Sigmoid colon (tissue), 7 donors: Measurements from ENCODE around the gene TMUB2. TPM values are rescaled to one million over a fixed set of nuclear protein-coding genes. Genes with fewer than 3 reads are reported as not detected.

Source experiments
- DNase-seq: peaks from one replicate; pipeline ENCODE4 v3.0.0-alpha.2; 2019
- H3K27ac ChIP-seq, 4 donors: fragments of 200-600 bp; sonication (generic); one replicate each; pipeline ENCODE4 v1.5.1; 2016 to 2019; ENCODE audit warnings: mild to moderate bottlenecking in 1 of 4
- H3K27me3 ChIP-seq, 3 donors: fragments of 200-600 bp; sonication (generic); one replicate each; pipeline ENCODE4 v1.5.1; 2019; ENCODE audit warnings: mild to moderate bottlenecking in 1 of 3
- H3K36me3 ChIP-seq, 4 donors: fragments of 200-600 bp; sonication (generic); one replicate each; pipeline ENCODE4 v1.5.1; 2016 to 2019
- H3K4me1 ChIP-seq, 4 donors: fragments of 200-600 bp; sonication (generic); one replicate each; pipeline ENCODE4 v1.5.1; 2017 to 2019
- H3K4me3 ChIP-seq, 4 donors: fragments of 200-600 bp; sonication (generic); one replicate each; pipeline ENCODE4 v1.5.1; 2017 to 2019; ENCODE audit warnings: mild to moderate bottlenecking in 2 of 4, moderate library complexity in 1 of 4
- H3K9me3 ChIP-seq, 4 donors: fragments of 200-600 bp in 3 of 4; sonication (generic) in 3 of 4; one replicate each; pipeline versions ENCODE4 v1.5.1 to v1.6.1; 2013 to 2019
- EP300 ChIP-seq, 4 donors: sonication (generic); formaldehyde crosslinking; IDR thresholded peaks; one replicate each; pipeline ENCODE4 v1.6.1; 2017; ENCODE audit warnings: antibody characterized with exemption in 4 of 4
- POLR2A ChIP-seq, 2 donors: fragments of 450-650 bp; IDR thresholded peaks; one replicate each; pipeline ENCODE4 v1.6.1; 2016; ENCODE audit warnings: antibody characterized with exemption in 2 of 2, mild to moderate bottlenecking in 2 of 2, moderate library complexity in 2 of 2
- POLR2AphosphoS5 ChIP-seq, 4 donors: sonication (generic); formaldehyde crosslinking; IDR thresholded peaks; one replicate each; pipeline ENCODE4 v1.6.1; 2017; ENCODE audit warnings: antibody characterized with exemption in 4 of 4
- WGBS, 2 donors: extraction: QIAGEN DNeasy Blood & Tissue Kit; methylation state at CpG; one replicate each; pipeline ENCODE4 v1.1.7; 2013; 5-methylcytosine and 5-hydroxymethylcytosine counted together
- intact Hi-C: fragments of 100-400 bp; cut with DNase I; formaldehyde crosslinking; loops from one replicate; pipeline ENCODE4 v1.15.1; 2023
- polyA plus RNA-seq, 3 donors: library from polyadenylated mRNA; stranded (reverse); fragments of 200-250 nt; gene quantifications; one replicate each; pipeline ENCODE4 v1.2.3, GENCODE V29; 2013
- total RNA-seq, 4 donors: library from RNA; depleted of rRNA; stranded (reverse); fragments of >200 nt; gene quantifications; one replicate each; pipeline ENCODE4 v1.1.0, GENCODE V29; 2016
- TF ChIP-seq, protein P1 (sequence below), 4 experiments: fragments of 450-650 bp in 3 of 4; fragments of 200-600 bp in 1 of 4; IDR thresholded peaks; one replicate each; pipeline ENCODE4 v1.5.1; 2016 to 2019; ENCODE audit warnings: antibody characterized with exemption in 4 of 4, mild to moderate bottlenecking in 3 of 4, moderate library complexity in 2 of 4
- donor health status: healthy with polysubstance abuse.
- donor health status: Bipolar disorder and iron deficiency.
- donor health status: healthy.

TMUB2 gene
- total and polyA plus RNA-seq, 7 donors = 19.0 to 41.3 (median 28.8) TPM

DNA sequence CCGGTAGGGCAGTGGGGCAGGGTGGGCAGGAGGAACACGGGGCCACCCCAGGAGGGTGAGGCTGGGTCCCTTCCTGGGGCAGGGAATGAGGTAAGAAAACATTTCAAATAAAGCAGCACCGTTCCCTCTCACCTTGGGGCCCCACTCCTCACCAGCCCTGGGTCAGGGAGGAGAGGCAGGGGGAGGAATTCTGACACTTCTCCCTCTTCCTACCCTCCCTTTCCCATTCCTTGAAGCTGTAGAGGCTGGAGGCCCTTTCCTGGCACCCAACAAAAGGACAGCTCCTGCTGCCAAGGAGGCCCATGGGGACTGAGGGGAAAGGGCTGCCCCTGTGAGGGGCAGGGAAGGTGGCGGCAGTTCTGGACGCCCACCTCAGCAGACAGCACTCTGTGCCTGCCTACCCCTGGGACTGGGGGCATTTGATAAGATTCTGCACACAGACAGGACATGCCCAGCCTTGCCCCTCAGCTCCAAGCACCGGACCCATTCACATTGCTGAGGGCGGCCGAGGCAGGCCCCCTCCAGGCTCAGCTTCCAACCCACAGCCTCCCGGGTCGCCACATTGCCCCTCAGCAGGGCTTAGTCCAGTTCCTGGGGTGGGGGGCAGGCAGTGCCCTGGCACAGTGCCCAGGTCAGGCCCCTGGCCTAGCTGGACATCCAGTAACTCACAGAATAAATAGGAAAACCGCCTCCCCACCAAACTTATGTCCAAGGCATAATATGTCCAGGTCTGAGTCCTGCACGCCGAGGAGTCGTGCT is 6.7 kb downstream of the TMUB2 start:
- H3K4me3 ChIP-seq = no peak overlapping the region
- DNase-seq = no peak
- TF ChIP-seq POLR2A (IDR thresholded peaks at IDR 0.05) = no peak
- TF ChIP-seq POLR2AphosphoS5 (IDR thresholded peaks at IDR 0.05) = no peak
- no peak for TF ChIP-seq EP300 (IDR thresholded peaks at IDR 0.05)
- TF ChIP-seq, protein P1, sequence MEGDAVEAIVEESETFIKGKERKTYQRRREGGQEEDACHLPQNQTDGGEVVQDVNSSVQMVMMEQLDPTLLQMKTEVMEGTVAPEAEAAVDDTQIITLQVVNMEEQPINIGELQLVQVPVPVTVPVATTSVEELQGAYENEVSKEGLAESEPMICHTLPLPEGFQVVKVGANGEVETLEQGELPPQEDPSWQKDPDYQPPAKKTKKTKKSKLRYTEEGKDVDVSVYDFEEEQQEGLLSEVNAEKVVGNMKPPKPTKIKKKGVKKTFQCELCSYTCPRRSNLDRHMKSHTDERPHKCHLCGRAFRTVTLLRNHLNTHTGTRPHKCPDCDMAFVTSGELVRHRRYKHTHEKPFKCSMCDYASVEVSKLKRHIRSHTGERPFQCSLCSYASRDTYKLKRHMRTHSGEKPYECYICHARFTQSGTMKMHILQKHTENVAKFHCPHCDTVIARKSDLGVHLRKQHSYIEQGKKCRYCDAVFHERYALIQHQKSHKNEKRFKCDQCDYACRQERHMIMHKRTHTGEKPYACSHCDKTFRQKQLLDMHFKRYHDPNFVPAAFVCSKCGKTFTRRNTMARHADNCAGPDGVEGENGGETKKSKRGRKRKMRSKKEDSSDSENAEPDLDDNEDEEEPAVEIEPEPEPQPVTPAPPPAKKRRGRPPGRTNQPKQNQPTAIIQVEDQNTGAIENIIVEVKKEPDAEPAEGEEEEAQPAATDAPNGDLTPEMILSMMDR (IDR thresholded peaks at IDR 0.05) = no peak
- intact Hi-C loops = loop anchor here (10.0 kb wide), 1 partner anchor 951 kb away; the partner anchor contains the start of gene HEXIM1
- peaks cover 0 to 24% (median 17%) of the 10 kb centered on the region in 4 donors for H3K4me1 ChIP-seq
- no peaks in the 10 kb centered on the region for H3K27me3 ChIP-seq
- peaks cover 24 to 74% (median 44%) of the 10 kb centered on the region in 4 donors for H3K36me3 ChIP-seq
- H3K27ac ChIP-seq = no peak overlapping the region
- 84 to 90% methylated on average over 14 of the region's 14 CpGs for WGBS, 2 donors
- no peaks in the 10 kb centered on the region for H3K9me3 ChIP-seq

DNA sequence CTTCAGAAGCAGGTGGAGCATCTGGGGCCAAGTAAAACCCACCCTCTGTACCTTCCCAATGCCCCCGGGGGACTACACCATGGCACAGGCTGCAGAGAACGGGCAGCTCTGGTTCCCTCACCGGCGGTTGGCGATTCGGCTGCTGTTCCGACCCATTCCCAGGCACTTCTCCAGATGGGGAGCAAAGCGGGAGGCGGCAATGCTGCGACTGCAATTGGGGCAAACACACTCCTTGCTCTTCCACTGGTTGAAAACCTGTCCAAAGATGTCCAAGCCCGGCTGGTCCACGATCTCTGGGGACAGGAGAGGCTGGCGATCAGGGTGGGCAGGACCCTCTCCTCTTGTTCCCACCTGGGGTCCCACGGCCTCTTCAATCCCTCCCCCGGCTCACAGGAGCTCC is 10.3 kb downstream of the TMUB2 start:
- H3K36me3 ChIP-seq = peaks cover 24 to 47% (median 35%) of the 10 kb centered on the region in 4 donors
- 93 to 94% methylated on average over 15 of the region's 15 CpGs for WGBS, 2 donors
- intact Hi-C loops = loop anchor here (10.0 kb wide), 1 partner anchor 948 kb away; the partner anchor contains the start of gene HEXIM1
- H3K4me1 ChIP-seq = peaks cover 0 to 30% (median 24%) of the 10 kb centered on the region in 4 donors
- H3K9me3 ChIP-seq = no peaks in the 10 kb centered on the region
- DNase-seq = no peak
- TF ChIP-seq POLR2AphosphoS5 (IDR thresholded peaks at IDR 0.05) = no peak
- TF ChIP-seq, protein P1 (IDR thresholded peaks at IDR 0.05) = no peak
- no peak for TF ChIP-seq EP300 (IDR thresholded peaks at IDR 0.05)
- TF ChIP-seq POLR2A (IDR thresholded peaks at IDR 0.05) = no peak
- no peak overlapping the region for H3K4me3 ChIP-seq
- no peaks in the 10 kb centered on the region for H3K27me3 ChIP-seq
- peak overlapping the region; percentile 97 to 99 (median 98) for H3K27ac ChIP-seq

DNA sequence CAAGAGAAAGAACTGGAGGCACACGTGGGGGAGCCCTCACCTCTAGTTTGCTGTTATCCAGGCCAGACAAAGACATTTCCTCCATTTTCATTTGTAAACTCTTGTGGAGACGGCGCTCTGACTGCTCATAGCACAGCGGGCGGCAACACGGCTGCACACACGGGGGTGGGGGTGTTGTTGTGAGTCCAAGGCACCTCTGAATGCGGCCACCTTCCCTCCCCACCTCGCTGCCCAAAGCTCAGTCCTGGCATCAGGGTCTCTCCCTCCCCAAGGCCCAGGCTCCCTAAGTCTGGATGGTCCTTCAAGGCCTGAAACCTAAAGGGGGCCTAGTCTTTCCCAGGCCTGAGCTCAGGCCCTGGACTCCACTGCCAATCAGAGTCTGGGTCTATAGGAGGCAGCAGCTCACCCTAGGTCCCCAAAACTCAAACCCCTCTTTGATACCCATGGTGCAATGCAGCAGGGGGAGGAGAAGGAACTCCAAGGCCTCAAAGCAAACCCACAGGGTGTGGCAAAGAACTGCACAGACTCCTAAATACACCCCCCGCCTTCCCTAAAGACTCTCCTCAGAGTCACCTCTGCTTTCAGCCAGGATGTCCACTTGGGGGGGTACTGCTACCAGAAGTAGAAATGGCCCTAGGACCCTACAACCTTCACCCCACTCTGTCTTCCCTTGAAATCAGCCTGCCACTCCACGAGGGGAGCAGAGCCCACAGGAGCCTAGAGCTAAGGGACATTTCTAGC is 11.4 kb downstream of the TMUB2 start:
- Histone ChIP-seq H3K9me3 (no peaks in the 10 kb centered on the region), H3K27ac (peak overlapping the region; percentile 97 to 99 (median 98)), H3K27me3 (no peaks in the 10 kb centered on the region), H3K4me3 (peak overlapping the region; percentile 78 to 99 (median 94)), H3K36me3 (peaks cover 24 to 41% (median 34%) of the 10 kb centered on the region in 4 donors), H3K4me1 (peaks cover 0 to 30% (median 24%) of the 10 kb centered on the region in 4 donors)
- no peak for DNase-seq
- TF ChIP-seq POLR2AphosphoS5 (IDR thresholded peaks at IDR 0.05) (peak in 1 of 4 donors; percentile 36), EP300 (IDR thresholded peaks at IDR 0.05) (no peak), POLR2A (IDR thresholded peaks at IDR 0.05) (no peak)
- WGBS, 2 donors = 56 to 57% methylated on average over 11 of the region's 11 CpGs
- intact Hi-C loops = loop anchor here (10.0 kb wide), 1 partner anchor 947 kb away; the partner anchor contains the start of gene HEXIM1

DNA sequence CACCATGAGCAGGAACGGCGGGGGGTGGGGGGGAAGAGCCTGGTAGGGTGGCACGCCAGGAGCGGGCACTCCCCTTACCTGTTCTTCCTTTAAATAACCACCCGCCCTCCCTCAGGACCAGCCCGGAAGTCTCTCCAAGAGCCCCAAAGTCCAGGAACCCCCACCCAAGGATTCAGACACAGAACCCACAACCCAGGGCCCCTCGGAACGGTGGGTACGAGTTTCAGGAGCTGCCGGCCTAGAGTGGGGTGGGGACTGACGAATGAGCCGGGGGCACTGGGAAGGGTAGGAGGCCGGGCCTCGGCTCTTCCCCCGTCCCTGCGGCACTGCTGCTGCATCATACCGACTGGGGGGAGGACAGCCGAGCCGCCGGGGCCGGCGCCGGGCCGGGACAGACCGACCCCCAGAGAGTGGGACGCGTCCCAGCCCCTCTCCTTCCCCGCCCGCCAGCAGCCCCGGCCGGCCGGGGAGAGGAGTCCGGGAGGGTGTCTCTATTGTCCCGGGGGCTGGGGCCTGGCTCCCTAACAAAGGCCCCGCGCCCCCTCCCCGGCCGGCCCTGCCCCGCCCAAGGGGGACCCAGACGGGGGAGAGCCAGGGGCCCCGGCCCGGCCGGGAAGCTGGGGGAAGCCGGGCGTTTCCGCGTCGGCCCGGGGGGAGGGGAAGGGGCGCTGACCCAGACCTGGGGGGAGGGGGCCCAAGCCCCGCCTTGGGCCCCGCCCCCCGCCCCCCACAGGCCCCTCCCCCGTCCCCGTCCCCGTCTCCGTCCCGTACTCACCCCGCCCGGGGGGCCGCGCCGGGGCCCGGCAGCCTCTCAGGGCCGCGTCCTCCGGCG is 12.2 kb downstream of the TMUB2 start:
- DNase-seq = peak; percentile 81
- peaks cover 0 to 33% (median 28%) of the 10 kb centered on the region in 4 donors for H3K4me1 ChIP-seq
- intact Hi-C loops = loop anchor here (1.0 to 10.0 kb wide), 2 partner anchors 13 to 946 kb away; partner anchors contain the start of genes HEXIM1 and TMUB2
- WGBS, 2 donors = 1% methylated on average over 67 to 68 of the region's 68 CpGs
- TF ChIP-seq, protein P1 (IDR thresholded peaks at IDR 0.05) = no peak
- no peak for TF ChIP-seq EP300 (IDR thresholded peaks at IDR 0.05)
- TF ChIP-seq POLR2AphosphoS5 (IDR thresholded peaks at IDR 0.05) = peak in 2 of 4 donors; percentile 22 to 25
- TF ChIP-seq POLR2A (IDR thresholded peaks at IDR 0.05) = peak in 1 of 2 donors; percentile 21
- H3K9me3 ChIP-seq = no peaks in the 10 kb centered on the region
- H3K4me3 ChIP-seq = peak overlapping the region; percentile 78 to 99 (median 94)
- peaks cover 18 to 33% (median 26%) of the 10 kb centered on the region in 4 donors for H3K36me3 ChIP-seq
- H3K27me3 ChIP-seq = no peaks in the 10 kb centered on the region
- peak overlapping the region; percentile 97 to 99 (median 98) for H3K27ac ChIP-seq
